HEK293 (cell line): ENCODE data around the gene MYOG.
A peak's percentile ranks its signal among the peaks of the same experiment; 100 is the strongest.

Experiments used
- CTCF ChIA-PET: fragments of 350-600 bp; formaldehyde crosslinking; extraction: SDS; loops from one replicate; lab custom pipeline; 2021; ENCODE audit warnings: antibody characterized with exemption; lab: Yijun Ruan, JAX
- POLR2A ChIA-PET: fragments of 300-600 bp; formaldehyde crosslinking; extraction: SDS; loops from one replicate; lab custom pipeline; 2020; ENCODE audit warnings: antibody characterized with exemption, inconsistent platforms; lab: Yijun Ruan, JAX
- H3K27ac ChIP-seq: fragments of 200-500 bp; sonication (Bioruptor generic); 2 replicates; pipeline ENCODE4 v1.5.1; 2014; ENCODE audit warnings: low read depth, low read length, control low read depth, inconsistent platforms; ENCODE audit errors: extremely low read depth
- H3K36me3 ChIP-seq, 2 experiments: fragments of 200-500 bp in 1 of 2; sonication (Bioruptor generic) in 1 of 2; 1 replicate in 1 of 2; 2 replicates in 1 of 2; pipeline ENCODE4 v1.5.1; 2014 to 2017; ENCODE audit warnings: inconsistent platforms in 2 of 2, low read length in 2 of 2; ENCODE audit not compliant: control insufficient read depth in 2 of 2, insufficient read depth in 1 of 2
- H3K4me1 ChIP-seq: fragments of 200-500 bp; sonication (Bioruptor generic); 2 replicates; pipeline ENCODE4 v1.5.1; 2014; ENCODE audit warnings: mild to moderate bottlenecking, low read length, inconsistent platforms; ENCODE audit not compliant: control insufficient read depth, insufficient read depth
- H3K4me3 ChIP-seq: 2 replicates; pipeline ENCODE4 v1.5.1; 2011; ENCODE audit warnings: low read depth, mild to moderate bottlenecking, control low read depth, low read length, moderate library complexity
- H3K9me3 ChIP-seq: fragments of 200-500 bp; sonication (Bioruptor generic); 2 replicates; pipeline ENCODE4 v1.5.1; 2014; ENCODE audit warnings: low read depth, low read length, inconsistent platforms; ENCODE audit not compliant: control insufficient read depth, insufficient read depth
- GFI1B ChIP-seq: fragments of 450-650 bp; formaldehyde crosslinking; IDR thresholded peaks from 2 replicates; pipeline ENCODE4 v1.5.1; 2016; ENCODE audit warnings: missing biosample characterization, missing genetic modification characterization
- KLF1 ChIP-seq: fragments of 450-650 bp; formaldehyde crosslinking; IDR thresholded peaks from 2 replicates; pipeline ENCODE4 v1.5.1; 2016; ENCODE audit warnings: missing biosample characterization, missing genetic modification characterization
- PRDM10 ChIP-seq: fragments of 450-650 bp; formaldehyde crosslinking; IDR thresholded peaks from 2 replicates; pipeline ENCODE4 v1.5.1; 2016; ENCODE audit warnings: missing biosample characterization, missing genetic modification characterization
- SETDB1 ChIP-seq: IDR thresholded peaks from one replicate; pipeline ENCODE4 v1.6.1; 2017; ENCODE audit warnings: mild to moderate bottlenecking, low read length, moderate library complexity, mixed read lengths; ENCODE audit not compliant: insufficient read length
- ZNF148 ChIP-seq: fragments of 450-650 bp; formaldehyde crosslinking; IDR thresholded peaks from 2 replicates; pipeline ENCODE4 v1.5.0; 2017; ENCODE audit warnings: missing biosample characterization, missing genetic modification characterization, borderline replicate concordance
- ZNF175 ChIP-seq: fragments of 450-650 bp; formaldehyde crosslinking; IDR thresholded peaks from 2 replicates; pipeline ENCODE4 v1.5.1; 2016; ENCODE audit warnings: missing biosample characterization, missing genetic modification characterization
- ZNF2 ChIP-seq: fragments of 450-650 bp; formaldehyde crosslinking; IDR thresholded peaks from 2 replicates; pipeline ENCODE4 v1.5.1; 2016; ENCODE audit warnings: missing biosample characterization, missing genetic modification characterization
- ZNF202 ChIP-seq: fragments of 450-650 bp; formaldehyde crosslinking; IDR thresholded peaks from 2 replicates; pipeline ENCODE4 v1.5.1; 2016; ENCODE audit warnings: missing biosample characterization, missing genetic modification characterization, borderline replicate concordance
- ZNF292 ChIP-seq: fragments of 450-650 bp; formaldehyde crosslinking; IDR thresholded peaks from 2 replicates; pipeline ENCODE4 v1.5.1; 2016; ENCODE audit warnings: low read depth, missing biosample characterization, missing genetic modification characterization, borderline replicate concordance
- ZNF404 ChIP-seq: fragments of 450-650 bp; formaldehyde crosslinking; IDR thresholded peaks from 2 replicates; pipeline ENCODE4 v1.5.1; 2017; ENCODE audit warnings: missing biosample characterization, missing genetic modification characterization
- ZNF423 ChIP-seq: fragments of 450-650 bp; formaldehyde crosslinking; IDR thresholded peaks from 2 replicates; pipeline ENCODE4 v1.5.1; 2016; ENCODE audit warnings: missing biosample characterization, missing genetic modification characterization
- ZNF426 ChIP-seq: fragments of 450-650 bp; formaldehyde crosslinking; IDR thresholded peaks from 2 replicates; pipeline ENCODE4 v1.5.1; 2017; ENCODE audit warnings: missing biosample characterization, missing genetic modification characterization, mild to moderate bottlenecking, inconsistent platforms, moderate library complexity
- ZNF548 ChIP-seq: fragments of 450-650 bp; formaldehyde crosslinking; IDR thresholded peaks from 2 replicates; pipeline ENCODE4 v1.5.1; 2016; ENCODE audit warnings: missing biosample characterization, missing genetic modification characterization
- ZNF561 ChIP-seq: fragments of 450-650 bp; IDR thresholded peaks from 2 replicates; pipeline ENCODE4 v1.5.1; 2018; ENCODE audit warnings: missing biosample characterization, missing genetic modification characterization, borderline replicate concordance
- ZNF610 ChIP-seq: fragments of 450-650 bp; formaldehyde crosslinking; IDR thresholded peaks from 2 replicates; pipeline ENCODE4 v1.5.1; 2016; ENCODE audit warnings: missing biosample characterization, missing genetic modification characterization, borderline replicate concordance
- ZNF621 ChIP-seq: fragments of 450-650 bp; formaldehyde crosslinking; IDR thresholded peaks from 2 replicates; pipeline ENCODE4 v1.5.1; 2017; ENCODE audit warnings: missing biosample characterization, missing genetic modification characterization
- ZNF658 ChIP-seq: fragments of 450-650 bp; formaldehyde crosslinking; IDR thresholded peaks from 2 replicates; pipeline ENCODE4; 2016; ENCODE audit warnings: missing biosample characterization, missing genetic modification characterization
- ZNF677 ChIP-seq: fragments of 450-650 bp; IDR thresholded peaks from 2 replicates; pipeline ENCODE4 v1.5.0; 2018; ENCODE audit warnings: missing biosample characterization, mild to moderate bottlenecking, missing genetic modification characterization, moderate library complexity
- ZNF701 ChIP-seq: fragments of 450-650 bp; formaldehyde crosslinking; IDR thresholded peaks from 2 replicates; pipeline ENCODE4 v1.5.1; 2016; ENCODE audit warnings: missing biosample characterization, missing genetic modification characterization
- ZNF792 ChIP-seq: fragments of 450-650 bp; formaldehyde crosslinking; IDR thresholded peaks from 2 replicates; pipeline ENCODE4 v1.5.1; 2016; ENCODE audit warnings: missing biosample characterization, missing genetic modification characterization
- TF ChIP-seq, protein P1 (sequence below): fragments of 450-650 bp; formaldehyde crosslinking; IDR thresholded peaks from 2 replicates; pipeline ENCODE4 v1.5.1; 2016; ENCODE audit warnings: missing biosample characterization, missing genetic modification characterization
- TF ChIP-seq, protein P2 (sequence below): fragments of 450-650 bp; formaldehyde crosslinking; IDR thresholded peaks from 2 replicates; pipeline ENCODE4 v1.5.1; 2016; ENCODE audit warnings: missing biosample characterization, missing genetic modification characterization, borderline replicate concordance
- TF ChIP-seq, protein P3 (sequence below): fragments of 450-650 bp; formaldehyde crosslinking; IDR thresholded peaks from 2 replicates; pipeline ENCODE4 v1.5.1; 2016; ENCODE audit warnings: missing biosample characterization, missing genetic modification characterization

The MYOG gene

GRCh38 chr1:203048555-203049051, 37.2 kb downstream of the MYOG start:
- H3K27ac ChIP-seq = no peak overlapping the region
- TF ChIP-seq, protein P1, sequence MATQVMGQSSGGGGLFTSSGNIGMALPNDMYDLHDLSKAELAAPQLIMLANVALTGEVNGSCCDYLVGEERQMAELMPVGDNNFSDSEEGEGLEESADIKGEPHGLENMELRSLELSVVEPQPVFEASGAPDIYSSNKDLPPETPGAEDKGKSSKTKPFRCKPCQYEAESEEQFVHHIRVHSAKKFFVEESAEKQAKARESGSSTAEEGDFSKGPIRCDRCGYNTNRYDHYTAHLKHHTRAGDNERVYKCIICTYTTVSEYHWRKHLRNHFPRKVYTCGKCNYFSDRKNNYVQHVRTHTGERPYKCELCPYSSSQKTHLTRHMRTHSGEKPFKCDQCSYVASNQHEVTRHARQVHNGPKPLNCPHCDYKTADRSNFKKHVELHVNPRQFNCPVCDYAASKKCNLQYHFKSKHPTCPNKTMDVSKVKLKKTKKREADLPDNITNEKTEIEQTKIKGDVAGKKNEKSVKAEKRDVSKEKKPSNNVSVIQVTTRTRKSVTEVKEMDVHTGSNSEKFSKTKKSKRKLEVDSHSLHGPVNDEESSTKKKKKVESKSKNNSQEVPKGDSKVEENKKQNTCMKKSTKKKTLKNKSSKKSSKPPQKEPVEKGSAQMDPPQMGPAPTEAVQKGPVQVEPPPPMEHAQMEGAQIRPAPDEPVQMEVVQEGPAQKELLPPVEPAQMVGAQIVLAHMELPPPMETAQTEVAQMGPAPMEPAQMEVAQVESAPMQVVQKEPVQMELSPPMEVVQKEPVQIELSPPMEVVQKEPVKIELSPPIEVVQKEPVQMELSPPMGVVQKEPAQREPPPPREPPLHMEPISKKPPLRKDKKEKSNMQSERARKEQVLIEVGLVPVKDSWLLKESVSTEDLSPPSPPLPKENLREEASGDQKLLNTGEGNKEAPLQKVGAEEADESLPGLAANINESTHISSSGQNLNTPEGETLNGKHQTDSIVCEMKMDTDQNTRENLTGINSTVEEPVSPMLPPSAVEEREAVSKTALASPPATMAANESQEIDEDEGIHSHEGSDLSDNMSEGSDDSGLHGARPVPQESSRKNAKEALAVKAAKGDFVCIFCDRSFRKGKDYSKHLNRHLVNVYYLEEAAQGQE (tag by site-specific recombination) = peak; percentile 63
- TF ChIP-seq ZNF658 (tag by site-specific recombination) (no peak), KLF1 (peak; percentile 62; the same call in 1 of the 2 replicates), ZNF202 (tag by site-specific recombination) (no peak), ZNF2 (tag by site-specific recombination) (no peak), ZNF792 (tag by site-specific recombination) (no peak), ZNF701 (tag by site-specific recombination) (no peak)
- TF ChIP-seq, protein P2, sequence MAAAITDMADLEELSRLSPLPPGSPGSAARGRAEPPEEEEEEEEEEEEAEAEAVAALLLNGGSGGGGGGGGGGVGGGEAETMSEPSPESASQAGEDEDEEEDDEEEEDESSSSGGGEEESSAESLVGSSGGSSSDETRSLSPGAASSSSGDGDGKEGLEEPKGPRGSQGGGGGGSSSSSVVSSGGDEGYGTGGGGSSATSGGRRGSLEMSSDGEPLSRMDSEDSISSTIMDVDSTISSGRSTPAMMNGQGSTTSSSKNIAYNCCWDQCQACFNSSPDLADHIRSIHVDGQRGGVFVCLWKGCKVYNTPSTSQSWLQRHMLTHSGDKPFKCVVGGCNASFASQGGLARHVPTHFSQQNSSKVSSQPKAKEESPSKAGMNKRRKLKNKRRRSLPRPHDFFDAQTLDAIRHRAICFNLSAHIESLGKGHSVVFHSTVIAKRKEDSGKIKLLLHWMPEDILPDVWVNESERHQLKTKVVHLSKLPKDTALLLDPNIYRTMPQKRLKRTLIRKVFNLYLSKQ = no peak
- TF ChIP-seq, all 188 proteins: peak for 2
- H3K36me3 ChIP-seq = no peaks in the 10 kb centered on the region
- H3K4me3 ChIP-seq = no peak overlapping the region
- H3K9me3 ChIP-seq = no peaks in the 10 kb centered on the region
- ChIA-PET CTCF (interaction anchor here (0.6 to 12.9 kb wide), 2 partner anchors 7 to 150 kb away, joined by 4 to 169 read pairs; no protein-coding TSS in a partner anchor), POLR2A (no interaction called here)
- 0 out of 2 replicates have a peak, but pooled peaks cover 5% of the 10 kb centered on the region for H3K4me1 ChIP-seq

- ChIA-PET POLR2A (no interaction called here), CTCF (interaction anchor here (0.6 to 12.9 kb wide), 2 partner anchors 7 to 150 kb away, joined by 4 to 169 read pairs; no protein-coding TSS in a partner anchor)
- no peaks in the 10 kb centered on the region for H3K9me3 ChIP-seq
- no peaks in the 10 kb centered on the region for H3K36me3 ChIP-seq
- no peak overlapping the region for H3K27ac ChIP-seq
- H3K4me3 ChIP-seq = no peak overlapping the region
- H3K4me1 ChIP-seq = 0 out of 2 replicates have a peak, but pooled peaks cover 5% of the 10 kb centered on the region
- TF ChIP-seq ZNF561 (no peak), ZNF292 (tag by site-specific recombination) (no peak), ZNF548 (tag by site-specific recombination) (no peak), ZNF423 (no peak), ZNF621 (tag by site-specific recombination) (no peak), ZNF677 (tag by site-specific recombination) (no peak), GFI1B (tag by site-specific recombination) (no peak), ZNF610 (tag by site-specific recombination) (no peak), ZNF148 (tag by site-specific recombination) (no peak), ZNF426 (tag by site-specific recombination) (no peak), PRDM10 (tag by site-specific recombination) (no peak), ZNF175 (tag by site-specific recombination) (no peak), ZNF404 (tag by site-specific recombination) (no peak), SETDB1 (no peak)
- TF ChIP-seq, protein P3, sequence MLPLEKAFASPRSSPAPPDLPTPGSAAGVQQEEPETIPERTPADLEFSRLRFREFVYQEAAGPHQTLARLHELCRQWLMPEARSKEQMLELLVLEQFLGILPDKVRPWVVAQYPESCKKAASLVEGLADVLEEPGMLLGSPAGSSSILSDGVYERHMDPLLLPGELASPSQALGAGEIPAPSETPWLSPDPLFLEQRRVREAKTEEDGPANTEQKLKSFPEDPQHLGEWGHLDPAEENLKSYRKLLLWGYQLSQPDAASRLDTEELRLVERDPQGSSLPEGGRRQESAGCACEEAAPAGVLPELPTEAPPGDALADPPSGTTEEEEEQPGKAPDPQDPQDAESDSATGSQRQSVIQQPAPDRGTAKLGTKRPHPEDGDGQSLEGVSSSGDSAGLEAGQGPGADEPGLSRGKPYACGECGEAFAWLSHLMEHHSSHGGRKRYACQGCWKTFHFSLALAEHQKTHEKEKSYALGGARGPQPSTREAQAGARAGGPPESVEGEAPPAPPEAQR (tag by site-specific recombination) = no peak
These were observed 37.7 kb downstream of the MYOG start for GRCh38 chr1:203048086-203048485.
